HL-60 (cell line): Measurements from ENCODE around the gene EIPR1.

Experiments used
- CTCF ChIP-seq: IDR thresholded peaks from one replicate; pipeline ENCODE4 v1.5.1; 2011; ENCODE audit warnings: low read length, control low read depth, inconsistent platforms; ENCODE audit not compliant: insufficient read depth
- GABPA ChIP-seq: IDR thresholded peaks from 2 replicates; pipeline ENCODE4 v1.6.1; 2012; ENCODE audit warnings: low read depth
- POLR2AphosphoS5 ChIP-seq: IDR thresholded peaks from 2 replicates; pipeline ENCODE4 v1.6.1; 2012; ENCODE audit warnings: low read depth
- REST ChIP-seq: IDR thresholded peaks from 2 replicates; pipeline ENCODE4 v1.6.1; 2012; ENCODE audit warnings: low read depth; ENCODE audit not compliant: insufficient replicate concordance

- TF ChIP-seq POLR2AphosphoS5, result no peak
- no peak for TF ChIP-seq CTCF
- no peak for TF ChIP-seq GABPA
- no peak for TF ChIP-seq REST
Observed at GRCh38 chr2:3316456-3317276, 61.0 kb downstream of the EIPR1 start.
